Panc1 (cell line): ENCODE data around the gene STX5.

Experiments used
- POLR2AphosphoS5 ChIP-seq: IDR thresholded peaks from 2 replicates; pipeline ENCODE4 v1.6.1; 2012; ENCODE audit warnings: mild to moderate bottlenecking, low read depth, low read length, moderate library complexity
- TCF7L2 ChIP-seq: IDR thresholded peaks from 2 replicates; pipeline ENCODE4 v1.6.1; 2011; ENCODE audit warnings: mild to moderate bottlenecking, low read depth, low read length, inconsistent platforms
- TF ChIP-seq, protein P1 (sequence below): fragments of 450-650 bp; IDR thresholded peaks from 2 replicates; pipeline ENCODE4 v1.5.1; 2017; ENCODE audit warnings: mild to moderate bottlenecking
- TF ChIP-seq, protein P2 (sequence below), 2 experiments: IDR thresholded peaks; 2 replicates each; pipeline ENCODE4 v1.6.1; 2011 to 2012; ENCODE audit warnings: low read depth in 2 of 2, control low read depth in 1 of 2, low read length in 1 of 2, mild to moderate bottlenecking in 1 of 2, moderate library complexity in 1 of 2; ENCODE audit not compliant: insufficient read depth in 1 of 2

DNA sequence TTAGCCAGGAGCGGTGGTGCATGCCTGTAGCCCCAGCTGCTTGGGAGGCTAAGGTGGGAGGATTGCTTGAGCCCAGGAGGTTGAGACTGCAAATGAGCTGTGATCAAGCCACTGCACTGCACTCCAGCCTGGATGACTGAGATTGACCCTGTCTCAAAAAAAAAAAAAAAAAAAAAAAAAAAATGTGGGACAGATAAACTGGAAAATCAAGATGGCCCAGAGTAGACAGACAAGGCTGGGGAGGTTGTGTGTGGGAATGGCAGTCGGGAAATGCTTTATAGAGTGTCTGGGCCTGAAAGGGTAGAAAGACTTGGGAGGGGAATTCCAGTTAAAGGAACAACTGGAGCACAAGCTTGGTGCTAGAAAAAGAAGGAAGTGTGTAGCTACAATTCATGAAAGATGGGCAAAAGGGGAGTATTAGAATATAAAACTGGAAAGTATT is 25.7 kb upstream of the STX5 start:
- TF ChIP-seq, protein P1, sequence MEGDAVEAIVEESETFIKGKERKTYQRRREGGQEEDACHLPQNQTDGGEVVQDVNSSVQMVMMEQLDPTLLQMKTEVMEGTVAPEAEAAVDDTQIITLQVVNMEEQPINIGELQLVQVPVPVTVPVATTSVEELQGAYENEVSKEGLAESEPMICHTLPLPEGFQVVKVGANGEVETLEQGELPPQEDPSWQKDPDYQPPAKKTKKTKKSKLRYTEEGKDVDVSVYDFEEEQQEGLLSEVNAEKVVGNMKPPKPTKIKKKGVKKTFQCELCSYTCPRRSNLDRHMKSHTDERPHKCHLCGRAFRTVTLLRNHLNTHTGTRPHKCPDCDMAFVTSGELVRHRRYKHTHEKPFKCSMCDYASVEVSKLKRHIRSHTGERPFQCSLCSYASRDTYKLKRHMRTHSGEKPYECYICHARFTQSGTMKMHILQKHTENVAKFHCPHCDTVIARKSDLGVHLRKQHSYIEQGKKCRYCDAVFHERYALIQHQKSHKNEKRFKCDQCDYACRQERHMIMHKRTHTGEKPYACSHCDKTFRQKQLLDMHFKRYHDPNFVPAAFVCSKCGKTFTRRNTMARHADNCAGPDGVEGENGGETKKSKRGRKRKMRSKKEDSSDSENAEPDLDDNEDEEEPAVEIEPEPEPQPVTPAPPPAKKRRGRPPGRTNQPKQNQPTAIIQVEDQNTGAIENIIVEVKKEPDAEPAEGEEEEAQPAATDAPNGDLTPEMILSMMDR = no peak
- TF ChIP-seq POLR2AphosphoS5 = no peak
- no peak for TF ChIP-seq TCF7L2
- TF ChIP-seq, protein P2, sequence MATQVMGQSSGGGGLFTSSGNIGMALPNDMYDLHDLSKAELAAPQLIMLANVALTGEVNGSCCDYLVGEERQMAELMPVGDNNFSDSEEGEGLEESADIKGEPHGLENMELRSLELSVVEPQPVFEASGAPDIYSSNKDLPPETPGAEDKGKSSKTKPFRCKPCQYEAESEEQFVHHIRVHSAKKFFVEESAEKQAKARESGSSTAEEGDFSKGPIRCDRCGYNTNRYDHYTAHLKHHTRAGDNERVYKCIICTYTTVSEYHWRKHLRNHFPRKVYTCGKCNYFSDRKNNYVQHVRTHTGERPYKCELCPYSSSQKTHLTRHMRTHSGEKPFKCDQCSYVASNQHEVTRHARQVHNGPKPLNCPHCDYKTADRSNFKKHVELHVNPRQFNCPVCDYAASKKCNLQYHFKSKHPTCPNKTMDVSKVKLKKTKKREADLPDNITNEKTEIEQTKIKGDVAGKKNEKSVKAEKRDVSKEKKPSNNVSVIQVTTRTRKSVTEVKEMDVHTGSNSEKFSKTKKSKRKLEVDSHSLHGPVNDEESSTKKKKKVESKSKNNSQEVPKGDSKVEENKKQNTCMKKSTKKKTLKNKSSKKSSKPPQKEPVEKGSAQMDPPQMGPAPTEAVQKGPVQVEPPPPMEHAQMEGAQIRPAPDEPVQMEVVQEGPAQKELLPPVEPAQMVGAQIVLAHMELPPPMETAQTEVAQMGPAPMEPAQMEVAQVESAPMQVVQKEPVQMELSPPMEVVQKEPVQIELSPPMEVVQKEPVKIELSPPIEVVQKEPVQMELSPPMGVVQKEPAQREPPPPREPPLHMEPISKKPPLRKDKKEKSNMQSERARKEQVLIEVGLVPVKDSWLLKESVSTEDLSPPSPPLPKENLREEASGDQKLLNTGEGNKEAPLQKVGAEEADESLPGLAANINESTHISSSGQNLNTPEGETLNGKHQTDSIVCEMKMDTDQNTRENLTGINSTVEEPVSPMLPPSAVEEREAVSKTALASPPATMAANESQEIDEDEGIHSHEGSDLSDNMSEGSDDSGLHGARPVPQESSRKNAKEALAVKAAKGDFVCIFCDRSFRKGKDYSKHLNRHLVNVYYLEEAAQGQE (IDR thresholded peaks at IDR 0.05; ENCODE audit: insufficient read depth in 1 of 2, low read depth in 2 of 2, low read length in 1 of 2) = no peak
